ENCODE results near the gene CFAP251.
"Not testable (repeated sequence)": the region's sequence is repeated elsewhere in the genome, so short reads cannot be mapped to it uniquely, and the experiment has no call there.

CFAP251 gene

GRCh38 chr12:121980892-121981272, 62.5 kb downstream of the CFAP251 start:
- DNase-seq, result no peak

- DNase-seq, result no peak
Measured at GRCh38 chr12:121981456-121981855, 63.1 kb downstream of the CFAP251 start.

GRCh38 chr12:121982950-121983349, 64.6 kb downstream of the CFAP251 start:
- DNase-seq, result no peak

- no peak for DNase-seq
Measured at GRCh38 chr12:121983536-121984210, 65.3 kb downstream of the CFAP251 start.

- no peak for DNase-seq
Measured at GRCh38 chr12:121986489-121987245, 68.3 kb downstream of the CFAP251 start.

- not testable (repeated sequence) for DNase-seq
Measured at GRCh38 chr12:121988519-121988918, 70.1 kb downstream of the CFAP251 start.

GRCh38 chr12:121989276-121990113, 71.1 kb downstream of the CFAP251 start:
- DNase-seq, result peak; percentile 6

- no peak for DNase-seq
Measured at GRCh38 chr12:121990114-121990647, 71.8 kb downstream of the CFAP251 start.

GRCh38 chr12:121990692-121991603, 72.6 kb downstream of the CFAP251 start:
- no peak for DNase-seq

- no peak for DNase-seq
Measured at GRCh38 chr12:121992059-121992879, 73.9 kb downstream of the CFAP251 start.

GRCh38 chr12:121996050-121996944, 77.9 kb downstream of the CFAP251 start:
- DNase-seq, result no peak

- DNase-seq, result no peak
Measured at GRCh38 chr12:121996945-121997612, 78.7 kb downstream of the CFAP251 start.

- DNase-seq, result peak; percentile 92
Measured at GRCh38 chr12:122001466-122002209, 83.2 kb downstream of the CFAP251 start.

- DNase-seq, result no peak
Measured at GRCh38 chr12:122003651-122004611, 85.5 kb downstream of the CFAP251 start.

- no peak for DNase-seq
Measured at GRCh38 chr12:122004633-122005071, 86.3 kb downstream of the CFAP251 start.

GRCh38 chr12:122005252-122005776, 86.9 kb downstream of the CFAP251 start:
- DNase-seq, result no peak

Data from NCI-H1436 (cell line).